SK-N-SH (cell line): ENCODE results near the gene TGM6.

Source experiments
- CTCF ChIP-seq: fragments of 200-600 bp; sonication (generic); IDR thresholded peaks from 2 replicates; pipeline ENCODE4 v1.6.1; 2017; ENCODE audit warnings: antibody characterized with exemption, mild to moderate bottlenecking, moderate library complexity
- EP300 ChIP-seq, 2 experiments: IDR thresholded peaks; 2 replicates each; pipeline versions ENCODE4 v1.4.0 to v1.6.1; 2012; ENCODE audit warnings: borderline replicate concordance in 1 of 2, low read depth in 1 of 2, low read length in 1 of 2
- EZH2phosphoT487 ChIP-seq: fragments of 200-600 bp; sonication (generic); IDR thresholded peaks from 2 replicates; pipeline ENCODE4 v1.6.1; 2017; ENCODE audit warnings: low read depth, mixed run types, mild to moderate bottlenecking, antibody characterized with exemption, moderate library complexity, borderline replicate concordance
- GABPA ChIP-seq: IDR thresholded peaks from 2 replicates; pipeline ENCODE4 v1.4.0; 2012; ENCODE audit warnings: low read depth, mild to moderate bottlenecking
- JUND ChIP-seq: IDR thresholded peaks from 2 replicates; pipeline ENCODE4 v1.4.0; 2012
- POLR2AphosphoS5 ChIP-seq: IDR thresholded peaks from 2 replicates; pipeline ENCODE4 v1.6.1; 2012; ENCODE audit warnings: low read depth, low read length
- RAD21 ChIP-seq: IDR thresholded peaks from 2 replicates; pipeline ENCODE4 v1.6.1; 2012; ENCODE audit warnings: mild to moderate bottlenecking, low read length
- RFX5 ChIP-seq: IDR thresholded peaks from 2 replicates; pipeline ENCODE4 v1.6.1; 2012; ENCODE audit warnings: mild to moderate bottlenecking, improper control_type of control experiment, low read length
- TF ChIP-seq, protein P1 (sequence below): IDR thresholded peaks from 2 replicates; pipeline ENCODE4 v1.4.0; 2012; ENCODE audit warnings: low read depth, borderline replicate concordance
- TF ChIP-seq, protein P2 (sequence below): IDR thresholded peaks from 2 replicates; pipeline ENCODE4 v1.4.0; 2012; ENCODE audit warnings: low read depth
- TF ChIP-seq, protein P3 (sequence below): fragments of 150-350 bp; IDR thresholded peaks from 2 replicates; pipeline ENCODE4 v1.6.1; 2017; ENCODE audit warnings: antibody characterized with exemption, low read length, low read depth, borderline replicate concordance

DNA sequence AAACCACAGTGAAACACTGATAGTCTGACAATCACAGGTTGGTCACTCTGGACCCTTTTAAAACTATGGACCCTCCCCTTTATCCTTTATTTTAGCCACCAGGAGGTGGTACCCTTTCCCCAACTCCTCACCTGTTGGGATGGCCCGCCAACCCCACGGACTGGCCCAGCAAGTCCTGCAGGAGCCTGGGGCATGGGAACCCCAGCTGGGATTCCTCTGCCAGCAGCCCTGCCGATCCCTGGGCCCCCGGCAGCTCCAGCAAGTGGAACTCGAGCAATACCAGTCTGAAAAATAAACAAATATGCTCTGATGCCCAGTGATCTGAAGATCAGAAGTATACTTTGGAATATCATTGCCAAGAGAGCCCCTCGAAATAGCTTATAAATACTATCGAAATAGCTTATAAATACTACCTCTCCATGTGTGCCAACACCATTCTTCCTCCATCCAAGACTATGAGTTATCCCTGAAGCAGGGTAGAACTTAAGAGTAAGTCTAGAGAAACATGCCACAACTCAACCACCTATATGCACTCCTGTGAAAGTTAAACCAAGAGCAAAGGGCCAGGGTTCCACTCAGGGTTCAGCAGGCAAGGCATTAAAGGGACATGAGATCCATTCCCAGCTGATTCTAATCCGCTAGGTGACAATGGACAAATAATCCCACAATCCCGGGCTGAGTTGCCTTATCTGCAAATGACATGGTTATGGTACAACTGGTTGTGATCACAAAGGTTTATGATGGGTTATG, 83.1 kb downstream of the TGM6 start:
- TF ChIP-seq CTCF, result no peak
- TF ChIP-seq EP300 (IDR thresholded peaks at IDR 0.05; ENCODE audit: borderline replicate concordance in 1 of 2, low read depth in 1 of 2, low read length in 1 of 2), result no peak
- no peak for TF ChIP-seq POLR2AphosphoS5
- no peak for TF ChIP-seq JUND
- TF ChIP-seq GABPA, result no peak
- TF ChIP-seq RAD21, result no peak
- no peak for TF ChIP-seq RFX5
- TF ChIP-seq, protein P1, sequence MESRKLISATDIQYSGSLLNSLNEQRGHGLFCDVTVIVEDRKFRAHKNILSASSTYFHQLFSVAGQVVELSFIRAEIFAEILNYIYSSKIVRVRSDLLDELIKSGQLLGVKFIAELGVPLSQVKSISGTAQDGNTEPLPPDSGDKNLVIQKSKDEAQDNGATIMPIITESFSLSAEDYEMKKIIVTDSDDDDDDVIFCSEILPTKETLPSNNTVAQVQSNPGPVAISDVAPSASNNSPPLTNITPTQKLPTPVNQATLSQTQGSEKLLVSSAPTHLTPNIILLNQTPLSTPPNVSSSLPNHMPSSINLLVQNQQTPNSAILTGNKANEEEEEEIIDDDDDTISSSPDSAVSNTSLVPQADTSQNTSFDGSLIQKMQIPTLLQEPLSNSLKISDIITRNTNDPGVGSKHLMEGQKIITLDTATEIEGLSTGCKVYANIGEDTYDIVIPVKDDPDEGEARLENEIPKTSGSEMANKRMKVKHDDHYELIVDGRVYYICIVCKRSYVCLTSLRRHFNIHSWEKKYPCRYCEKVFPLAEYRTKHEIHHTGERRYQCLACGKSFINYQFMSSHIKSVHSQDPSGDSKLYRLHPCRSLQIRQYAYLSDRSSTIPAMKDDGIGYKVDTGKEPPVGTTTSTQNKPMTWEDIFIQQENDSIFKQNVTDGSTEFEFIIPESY, result no peak
- TF ChIP-seq EZH2phosphoT487, result no peak
- TF ChIP-seq, protein P2, sequence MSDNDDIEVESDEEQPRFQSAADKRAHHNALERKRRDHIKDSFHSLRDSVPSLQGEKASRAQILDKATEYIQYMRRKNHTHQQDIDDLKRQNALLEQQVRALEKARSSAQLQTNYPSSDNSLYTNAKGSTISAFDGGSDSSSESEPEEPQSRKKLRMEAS, result no peak
- TF ChIP-seq, protein P3, sequence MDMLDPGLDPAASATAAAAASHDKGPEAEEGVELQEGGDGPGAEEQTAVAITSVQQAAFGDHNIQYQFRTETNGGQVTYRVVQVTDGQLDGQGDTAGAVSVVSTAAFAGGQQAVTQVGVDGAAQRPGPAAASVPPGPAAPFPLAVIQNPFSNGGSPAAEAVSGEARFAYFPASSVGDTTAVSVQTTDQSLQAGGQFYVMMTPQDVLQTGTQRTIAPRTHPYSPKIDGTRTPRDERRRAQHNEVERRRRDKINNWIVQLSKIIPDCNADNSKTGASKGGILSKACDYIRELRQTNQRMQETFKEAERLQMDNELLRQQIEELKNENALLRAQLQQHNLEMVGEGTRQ, result no peak
